Esophagus (tissue), 2 donors: ENCODE results near the gene TBC1D20. TPM values are rescaled to one million over a fixed set of nuclear protein-coding genes. Genes with fewer than 3 reads are reported as not detected.
"Not testable (repeated sequence)": the region's sequence is repeated elsewhere in the genome, so short reads cannot be mapped to it uniquely, and the experiment has no call there.

Experiments
- H3K27ac ChIP-seq, 2 donors: one replicate each; pipeline ENCODE4 v1.5.1; 2013; ENCODE audit warnings: low read depth in 2 of 2, mild to moderate bottlenecking in 2 of 2, inconsistent platforms in 1 of 2, low read length in 1 of 2, moderate library complexity in 1 of 2
- H3K27me3 ChIP-seq, 2 donors: one replicate each; pipeline ENCODE4 v1.6.1; 2013; ENCODE audit warnings: low read length in 2 of 2, control low read depth in 1 of 2, mild to moderate bottlenecking in 1 of 2; ENCODE audit not compliant: insufficient read depth in 2 of 2, control insufficient read depth in 1 of 2
- H3K36me3 ChIP-seq, 2 donors: one replicate each; pipeline ENCODE4 v1.6.1; 2013; ENCODE audit warnings: low read length in 1 of 2; ENCODE audit not compliant: control insufficient read depth in 2 of 2, insufficient read depth in 2 of 2
- H3K4me1 ChIP-seq, 2 donors: one replicate each; pipeline ENCODE4 v1.6.1; 2013; ENCODE audit warnings: low read length in 1 of 2; ENCODE audit not compliant: control insufficient read depth in 2 of 2, insufficient read depth in 2 of 2
- H3K4me3 ChIP-seq, 2 donors: one replicate each; pipeline ENCODE4 v1.5.1; 2013; ENCODE audit warnings: low read length in 2 of 2, mild to moderate bottlenecking in 2 of 2, low read depth in 1 of 2, moderate library complexity in 1 of 2
- H3K9me3 ChIP-seq, 2 donors: one replicate each; pipeline ENCODE4 v1.6.1; 2013; ENCODE audit warnings: mild to moderate bottlenecking in 2 of 2, low read depth in 1 of 2, low read length in 1 of 2, moderate library complexity in 1 of 2; ENCODE audit not compliant: control insufficient read depth in 2 of 2, insufficient read depth in 1 of 2
- WGBS, 2 donors: extraction: QIAGEN DNeasy Blood & Tissue Kit; methylation state at CpG; one replicate each; pipeline ENCODE4 v1.1.7; 2013; 5-methylcytosine and 5-hydroxymethylcytosine counted together
- polyA plus RNA-seq, 2 donors: library from polyadenylated mRNA; stranded (reverse); fragments of 200-250 nt; gene quantifications; one replicate each; pipeline ENCODE4 v1.2.3, GENCODE V29; 2013
- donor health status: healthy with polysubstance abuse.
- donor health status: Bipolar disorder and iron deficiency.

Gene TBC1D20
- polyA plus RNA-seq, 2 donors = 15.6 to 18.1 TPM

- not testable (repeated sequence) for H3K36me3 ChIP-seq, H3K4me3 ChIP-seq, H3K27me3 ChIP-seq, H3K9me3 ChIP-seq, H3K27ac ChIP-seq, H3K4me1 ChIP-seq
- 83 to 93% methylated on average over 6 of the region's 6 CpGs for WGBS, 2 donors
These were observed 14.4 kb upstream of the TBC1D20 start for GRCh38 chr20:476561-477249.

GRCh38 chr20:475463-476357, 13.4 kb upstream of the TBC1D20 start:
- Histone ChIP-seq H3K36me3 (peaks cover 4 to 5% of the 10 kb centered on the region in 2 donors), H3K4me3 (no peak overlapping the region), H3K27me3 (no peaks in the 10 kb centered on the region), H3K9me3 (no peaks in the 10 kb centered on the region), H3K27ac (peak overlapping the region in 1 of 2 donors; percentile 61), H3K4me1 (no peaks in the 10 kb centered on the region)
- WGBS, 2 donors = 74 to 78% methylated on average over 6 of the region's 6 CpGs

- Histone ChIP-seq H3K4me3 (no peak overlapping the region), H3K36me3 (peaks cover 4 to 5% of the 10 kb centered on the region in 2 donors), H3K9me3 (no peaks in the 10 kb centered on the region), H3K27me3 (no peaks in the 10 kb centered on the region), H3K4me1 (no peaks in the 10 kb centered on the region), H3K27ac (no peak overlapping the region)
- WGBS, 2 donors = 64 to 73% methylated on average over 2 of the region's 2 CpGs
These were observed 12.2 kb upstream of the TBC1D20 start for GRCh38 chr20:474581-474980.

GRCh38 chr20:472889-473292, 10.6 kb upstream of the TBC1D20 start:
- H3K27ac ChIP-seq = no peak overlapping the region
- 92 to 93% methylated on average over 1 of the region's 1 CpG for WGBS, 2 donors
- H3K27me3 ChIP-seq = no peaks in the 10 kb centered on the region
- no peak overlapping the region for H3K4me3 ChIP-seq
- no peaks in the 10 kb centered on the region for H3K4me1 ChIP-seq
- no peaks in the 10 kb centered on the region for H3K9me3 ChIP-seq
- H3K36me3 ChIP-seq = peaks cover 0 to under 1% of the 10 kb centered on the region in 2 donors

GRCh38 chr20:472137-472846, 10.0 kb upstream of the TBC1D20 start:
- no peaks in the 10 kb centered on the region for H3K9me3 ChIP-seq
- no peaks in the 10 kb centered on the region for H3K4me1 ChIP-seq
- 87 to 90% methylated on average over 9 of the region's 9 CpGs for WGBS, 2 donors
- no peak overlapping the region for H3K27ac ChIP-seq
- H3K4me3 ChIP-seq = no peak overlapping the region
- no peaks in the 10 kb centered on the region for H3K27me3 ChIP-seq
- no peaks in the 10 kb centered on the region for H3K36me3 ChIP-seq

- Histone ChIP-seq H3K9me3 (no peaks in the 10 kb centered on the region), H3K27ac (no peak overlapping the region), H3K36me3 (no peaks in the 10 kb centered on the region), H3K27me3 (no peaks in the 10 kb centered on the region), H3K4me1 (no peaks in the 10 kb centered on the region), H3K4me3 (no peak overlapping the region)
- 85 to 89% methylated on average over 8 of the region's 8 CpGs for WGBS, 2 donors
These were observed 7.6 kb upstream of the TBC1D20 start for GRCh38 chr20:469746-470490.

- 89% methylated on average over 7 of the region's 7 CpGs for WGBS, 2 donors
- no peaks in the 10 kb centered on the region for H3K36me3 ChIP-seq
- no peak overlapping the region for H3K4me3 ChIP-seq
- no peaks in the 10 kb centered on the region for H3K9me3 ChIP-seq
- H3K27ac ChIP-seq = no peak overlapping the region
- no peaks in the 10 kb centered on the region for H3K27me3 ChIP-seq
- peaks cover 0 to 2% of the 10 kb centered on the region in 2 donors for H3K4me1 ChIP-seq
These were observed 5.4 kb upstream of the TBC1D20 start for GRCh38 chr20:467755-468154.

GRCh38 chr20:461254-462198, 807 bp downstream of the TBC1D20 start:
- Histone ChIP-seq H3K4me1 (peaks cover 0 to 4% of the 10 kb centered on the region in 2 donors), H3K27ac (peak overlapping the region; percentile 90 to 93), H3K36me3 (peaks cover 0 to 4% of the 10 kb centered on the region in 2 donors), H3K9me3 (no peaks in the 10 kb centered on the region), H3K27me3 (no peaks in the 10 kb centered on the region), H3K4me3 (peak overlapping the region; percentile 70 to 92)
- WGBS, 2 donors = 8 to 10% methylated on average over 46 to 60 of the region's 60 CpGs
